ENCODE results near the gene NAA16.
"Not testable (repeated sequence)": the region's sequence is repeated elsewhere in the genome, so short reads cannot be mapped to it uniquely, and the experiment has no call there.

Gene NAA16

DNA sequence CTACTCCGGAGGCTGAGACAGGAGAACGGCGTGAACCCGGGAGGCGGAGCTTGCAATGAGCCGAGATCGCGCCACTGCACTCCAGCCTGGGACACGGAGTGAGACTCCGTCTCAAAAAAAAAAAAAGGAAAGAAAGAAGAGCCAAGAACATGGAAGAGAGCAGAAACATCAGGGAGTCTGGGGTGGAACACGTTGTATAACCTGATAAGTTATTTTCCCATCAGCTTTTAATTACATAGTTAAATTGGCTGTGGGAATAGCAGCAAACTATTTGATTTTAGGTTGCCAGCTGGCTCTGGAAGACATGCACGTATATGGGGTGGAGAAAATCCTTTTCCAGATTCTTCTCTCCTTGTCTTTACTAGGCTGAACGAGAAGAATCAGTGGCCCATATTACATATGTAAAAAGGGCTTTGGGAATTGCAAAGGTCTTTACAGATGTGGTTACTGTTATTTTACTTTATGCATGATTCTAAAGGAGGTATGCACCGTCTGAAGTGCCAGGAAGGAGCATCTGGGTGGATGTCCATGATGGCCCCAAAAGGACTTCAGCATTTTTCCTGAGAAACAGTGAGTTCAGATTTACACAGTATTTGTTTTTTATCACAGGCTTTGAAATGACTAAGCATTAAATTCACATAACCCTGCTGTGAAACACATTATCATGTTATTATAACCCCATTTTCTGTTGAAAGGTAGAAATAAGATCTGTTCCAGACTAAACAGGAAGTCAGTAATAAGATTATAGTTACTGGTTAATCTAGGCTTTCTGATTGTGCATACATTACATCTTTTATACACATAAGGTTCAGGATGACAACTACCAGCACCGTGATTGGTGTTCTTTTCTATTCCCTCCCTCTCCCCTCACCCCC lies 4.6 kb upstream of the NAA16 start:
- DNase-seq, result no peak

DNA sequence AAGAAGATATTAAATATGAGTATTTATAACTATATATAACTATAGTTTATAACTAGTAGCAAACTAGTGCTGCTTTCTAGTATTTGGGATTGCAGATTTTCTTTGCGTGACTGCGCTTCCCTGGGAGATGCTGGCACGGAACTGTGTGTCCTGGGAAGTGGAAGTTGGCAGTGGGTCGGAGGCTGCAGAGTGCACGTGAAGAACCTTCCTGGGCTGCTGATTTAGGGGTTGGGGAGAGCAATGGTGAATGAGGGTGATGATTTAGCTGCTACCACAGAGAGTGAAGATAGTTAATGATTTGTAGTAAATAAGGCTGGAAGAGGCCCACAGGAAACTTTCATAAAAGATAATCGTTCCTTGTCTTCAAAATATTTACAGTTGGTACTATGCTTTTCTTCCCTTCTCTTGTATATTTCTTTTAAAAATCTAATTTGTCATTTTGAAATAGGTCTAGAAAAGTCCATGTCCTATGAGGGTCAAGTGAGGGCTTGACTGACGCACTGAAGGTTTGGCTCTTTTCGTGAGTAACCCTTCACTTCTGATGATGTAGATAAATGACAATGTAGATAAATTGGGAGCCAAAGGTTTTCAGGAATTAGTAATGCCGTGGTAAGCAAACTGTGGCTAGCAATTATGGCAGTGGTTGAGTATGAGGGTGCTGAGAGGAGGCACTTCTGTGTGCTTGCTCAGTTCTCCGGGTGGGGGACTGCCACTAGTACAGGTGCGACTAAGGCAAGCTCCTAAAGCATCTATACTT lies 3.0 kb upstream of the NAA16 start:
- DNase-seq, result no peak

DNA sequence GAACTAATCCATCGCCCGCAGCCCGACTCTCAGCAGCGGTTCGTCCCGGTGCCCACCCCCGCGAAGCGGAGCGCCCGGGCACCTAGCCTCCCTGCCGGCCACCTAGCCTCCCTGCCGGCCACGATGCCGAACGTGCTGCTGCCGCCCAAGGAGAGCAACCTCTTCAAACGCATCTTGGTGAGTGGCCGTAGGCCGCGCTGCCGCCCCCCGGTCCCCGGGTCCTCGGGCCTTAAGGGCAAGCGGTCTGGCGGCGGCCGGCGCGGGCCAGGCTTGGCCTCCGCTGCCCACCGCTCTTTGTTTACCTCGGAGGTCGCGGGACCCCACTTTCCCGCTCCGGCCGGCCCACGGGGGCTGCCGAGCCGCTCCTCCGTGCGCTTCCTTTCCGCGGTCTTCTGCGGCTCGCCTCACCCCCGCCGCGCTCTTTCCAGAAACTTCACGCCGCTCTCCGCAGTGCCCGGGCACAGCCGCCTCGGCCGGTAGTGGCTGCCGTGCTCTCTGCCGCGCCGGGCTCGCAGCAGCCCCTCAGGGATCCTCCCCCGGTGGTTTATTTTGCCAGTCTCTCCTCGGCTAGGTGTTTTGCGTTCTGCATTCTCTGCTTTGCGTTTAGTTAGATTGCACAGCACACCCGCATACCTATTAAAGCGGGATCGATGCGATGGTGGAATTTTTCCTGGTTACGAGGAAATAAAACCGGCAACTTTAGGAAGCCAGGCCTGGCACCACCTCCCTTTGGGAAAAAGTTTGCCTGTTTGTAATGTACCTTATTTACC lies 524 bp downstream of the NAA16 start:
- DNase-seq, result peak; percentile 13

DNA sequence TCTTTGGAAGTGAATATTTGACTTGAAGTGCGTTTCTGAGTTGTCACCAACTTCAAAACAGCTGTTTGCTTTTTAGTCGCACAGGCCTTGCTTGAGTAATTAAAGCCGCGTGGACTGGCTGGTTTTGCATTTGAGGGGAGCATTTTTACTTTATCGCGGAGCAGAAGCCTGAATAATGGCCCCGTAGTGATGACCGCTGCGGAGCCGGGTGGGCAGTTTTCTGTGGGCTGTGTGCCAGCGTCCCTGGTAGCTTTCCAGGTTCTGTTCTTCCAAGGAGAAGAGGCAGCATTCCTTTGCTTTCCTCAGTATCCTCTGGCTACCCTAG lies 1.1 kb downstream of the NAA16 start:
- DNase-seq, result peak; percentile 23

DNA sequence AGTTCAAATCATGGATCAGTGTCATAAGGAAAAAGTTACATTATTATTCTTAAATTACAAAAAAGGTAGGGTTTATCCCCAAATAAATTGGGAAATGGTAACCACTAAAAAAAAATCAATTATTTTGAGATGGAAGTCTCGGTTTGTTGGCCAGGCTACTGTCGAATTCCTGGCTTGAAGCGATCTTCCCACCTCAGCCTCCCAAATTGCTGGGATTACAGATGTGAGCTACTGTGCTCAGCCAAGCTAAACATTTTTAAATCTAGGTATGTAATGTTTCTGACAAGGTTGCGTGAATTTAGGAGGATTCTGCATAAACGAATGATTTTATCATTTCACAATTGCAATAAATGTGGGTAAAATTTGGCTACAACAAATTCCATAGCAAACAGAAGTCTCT lies 2.0 kb downstream of the NAA16 start:
- DNase-seq, result no peak

DNA sequence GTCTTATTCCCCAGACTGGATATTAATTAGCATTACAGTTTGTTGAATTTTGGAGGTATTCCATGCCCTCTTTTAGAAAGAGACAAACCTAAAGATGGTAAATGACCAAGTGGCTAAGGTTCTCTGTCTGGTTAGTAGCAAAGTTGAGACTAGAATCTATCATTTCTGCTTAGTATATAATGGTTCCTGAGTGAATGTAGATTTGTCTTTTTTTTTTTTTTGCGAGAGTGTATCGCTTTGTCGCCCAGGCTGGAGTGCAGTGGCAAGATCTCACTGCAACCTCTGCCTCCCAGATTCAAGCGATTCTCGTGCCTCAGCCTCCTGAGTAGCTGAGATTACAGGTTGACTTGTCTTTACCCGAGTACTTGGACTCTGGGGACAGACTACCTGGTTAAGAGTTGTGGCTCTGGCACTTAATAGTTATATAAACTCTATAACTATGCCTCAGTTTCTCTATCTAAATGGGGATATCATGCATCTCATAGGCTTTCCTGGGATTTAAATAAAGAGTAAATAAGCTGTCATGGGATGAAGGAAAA lies 2.7 kb downstream of the NAA16 start:
- DNase-seq, result no peak

DNA sequence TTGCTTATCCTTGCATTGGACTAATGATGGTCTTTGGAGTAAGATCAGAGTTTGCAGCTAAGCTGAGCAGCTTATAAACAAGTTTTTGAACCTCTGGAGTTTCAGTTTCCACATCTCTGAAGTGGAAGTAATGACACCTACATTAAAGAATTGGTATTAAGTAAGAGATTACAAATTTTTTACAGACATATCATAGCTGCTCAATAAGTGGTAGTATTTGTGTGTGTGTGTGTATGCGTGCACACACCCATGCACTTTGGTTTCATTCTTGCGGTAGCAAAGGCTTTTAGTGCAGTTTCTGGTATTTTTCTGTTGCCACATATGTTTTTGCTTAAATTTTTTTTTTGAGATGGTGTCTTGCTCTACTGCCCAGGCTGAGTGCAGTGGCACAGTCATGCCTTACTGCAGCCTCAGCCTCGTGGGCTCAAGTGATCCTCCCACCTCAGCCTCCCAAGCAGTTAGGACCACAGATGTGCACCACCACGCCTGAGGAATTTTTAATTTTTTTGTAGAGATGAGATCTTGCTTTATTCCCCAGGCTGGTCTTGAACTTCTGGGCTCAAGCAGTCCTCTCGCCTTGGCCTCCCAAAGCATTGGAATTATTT lies 4.5 kb downstream of the NAA16 start:
- no peak for DNase-seq

DNA sequence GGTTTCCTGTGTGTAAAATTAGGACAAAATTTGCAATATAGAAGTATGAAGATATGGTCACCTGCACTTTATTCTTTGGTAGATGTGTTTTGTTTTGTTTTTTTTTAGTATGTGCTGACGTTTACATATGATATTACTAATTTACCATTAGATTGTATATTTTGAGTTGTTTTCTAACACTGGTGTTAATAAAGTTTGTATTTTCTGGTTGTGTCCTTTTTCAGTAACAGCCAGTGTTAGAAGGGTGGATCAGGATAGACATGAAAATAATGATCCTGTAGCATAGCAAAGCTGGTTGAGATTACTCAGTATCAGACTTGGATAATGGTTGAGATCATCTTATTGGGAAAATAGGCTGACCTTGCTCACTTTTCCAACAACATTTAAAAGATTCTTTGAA lies 6.2 kb downstream of the NAA16 start:
- no peak for DNase-seq

DNA sequence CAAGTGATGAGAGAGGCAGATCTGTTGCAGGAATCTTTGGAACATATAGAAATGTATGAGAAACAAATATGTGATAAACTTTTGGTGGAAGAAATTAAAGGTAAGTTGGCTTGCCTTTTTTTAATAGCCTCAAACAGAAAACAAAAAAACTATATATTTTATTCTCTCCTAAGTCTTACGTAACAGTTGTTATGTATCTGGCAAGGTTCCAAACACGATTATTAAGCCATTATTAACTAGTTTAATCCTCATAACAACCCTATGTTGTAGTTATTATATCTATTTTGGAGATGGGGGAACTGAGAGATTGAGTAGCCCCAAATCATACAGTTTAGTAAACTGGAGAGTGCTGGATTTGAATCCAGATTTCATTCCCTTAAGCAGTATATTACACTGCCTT lies 14.7 kb downstream of the NAA16 start:
- no peak for DNase-seq

DNA sequence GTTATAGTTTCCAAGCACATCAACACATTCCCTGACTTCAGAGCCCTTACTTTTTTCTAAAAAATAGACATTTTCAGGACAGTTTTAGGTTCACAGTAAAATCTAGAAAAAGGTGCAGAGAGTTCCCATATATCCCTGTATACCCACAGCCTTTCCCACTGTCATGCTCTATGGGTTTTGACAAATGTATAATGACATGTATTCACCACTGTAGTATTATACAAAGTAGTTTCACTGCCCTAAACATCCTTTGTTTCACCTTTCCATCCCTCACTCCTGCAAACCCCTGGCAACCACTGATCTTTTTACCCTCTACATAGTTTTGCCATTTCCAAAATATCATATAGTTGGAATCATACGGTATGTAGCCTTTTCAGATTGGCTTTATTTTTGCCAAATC lies 15.6 kb downstream of the NAA16 start:
- DNase-seq, result no peak

DNA sequence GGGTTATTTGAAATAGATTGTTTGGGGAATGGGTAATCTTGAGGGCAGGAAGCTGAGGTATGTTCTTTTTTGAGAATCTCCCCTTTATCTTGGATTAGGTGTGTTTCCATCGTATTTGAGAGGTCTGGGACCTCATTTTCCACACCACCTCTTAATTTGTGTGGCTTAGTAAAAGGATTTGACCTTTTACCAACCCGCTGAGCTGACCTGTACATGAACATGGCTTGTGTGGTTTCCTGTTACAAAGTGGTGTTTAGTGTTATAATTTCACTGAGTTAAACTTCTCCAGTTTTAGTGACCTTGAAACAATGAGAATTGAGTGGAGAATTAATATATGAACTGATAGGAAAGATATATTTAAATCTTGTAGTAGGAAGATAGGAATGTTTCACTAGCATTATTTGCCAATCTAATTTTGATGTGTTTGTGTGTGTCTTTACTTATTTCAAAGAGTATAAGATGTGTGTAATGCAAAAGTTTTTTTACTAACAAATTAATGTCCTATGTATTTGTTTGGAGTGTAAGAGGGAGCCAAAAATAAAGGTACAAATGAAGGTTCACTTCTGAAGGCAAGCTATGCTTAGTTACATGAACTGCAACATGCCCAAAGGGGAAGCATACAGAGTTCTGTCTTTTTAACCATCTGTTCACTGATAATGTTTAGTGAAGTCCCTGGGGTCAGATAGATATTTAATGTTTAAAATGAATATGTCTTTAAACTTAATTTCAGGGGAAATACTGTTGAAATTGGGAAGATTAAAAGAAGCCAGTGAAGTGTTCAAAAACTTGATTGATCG lies 17.1 kb downstream of the NAA16 start:
- DNase-seq, result no peak

DNA sequence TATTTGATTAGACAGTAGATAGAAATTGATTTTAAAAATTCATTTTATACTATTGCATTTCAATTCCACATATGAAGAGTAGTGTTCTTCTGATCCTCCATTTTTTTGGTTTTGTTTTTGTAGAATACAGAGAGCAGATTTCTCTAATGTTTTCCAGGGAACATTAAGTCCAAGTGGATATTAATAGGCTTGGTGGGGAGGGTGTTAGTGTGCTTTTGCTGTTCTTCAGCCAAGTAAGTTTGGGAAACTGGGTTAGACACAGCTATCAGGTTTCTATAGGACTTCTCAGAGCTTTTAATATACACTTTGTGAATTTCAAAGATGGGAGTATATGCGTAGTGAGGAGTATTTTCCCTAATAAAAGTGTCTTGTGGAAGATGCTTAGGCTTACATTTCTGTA lies 21.8 kb downstream of the NAA16 start:
- no peak for DNase-seq

DNA sequence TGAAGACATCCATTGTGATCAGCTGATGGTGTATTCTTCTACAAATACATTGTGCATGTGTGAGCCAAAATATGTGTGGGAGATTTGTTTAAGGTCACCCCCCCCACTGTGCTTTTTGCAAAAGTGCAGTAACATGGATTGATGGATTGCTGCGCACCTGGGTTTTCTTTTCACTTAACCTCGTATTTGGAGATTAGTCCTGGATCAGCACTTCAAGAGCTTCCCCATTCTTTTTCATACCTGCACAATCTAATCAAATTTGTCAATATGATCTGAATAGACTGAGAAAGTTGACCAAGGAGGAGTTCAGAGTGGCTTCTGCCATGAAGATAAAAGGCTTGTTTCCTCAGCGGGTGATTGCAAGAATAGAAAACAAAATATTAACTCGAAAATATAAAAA lies 23.7 kb downstream of the NAA16 start:
- DNase-seq, result no peak

DNA sequence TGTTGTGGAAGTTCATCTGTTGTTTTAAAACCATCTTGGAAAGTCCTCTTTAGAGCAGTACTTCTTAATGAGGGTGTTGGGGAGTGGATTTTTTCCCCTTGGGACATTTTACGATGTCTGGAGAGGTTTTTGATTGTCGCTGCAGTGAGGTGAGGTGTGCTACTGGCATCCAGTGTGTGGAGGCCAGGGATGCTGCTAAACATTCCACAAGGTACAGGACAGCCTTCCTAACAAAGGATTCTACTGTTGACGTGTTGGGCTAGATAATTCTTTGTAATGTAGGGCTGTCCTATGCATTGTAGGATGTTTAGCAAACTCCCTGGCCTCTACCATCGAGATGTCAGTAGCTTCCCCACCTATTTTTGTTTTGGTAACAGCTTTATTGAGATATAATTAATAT lies 33.3 kb downstream of the NAA16 start:
- no peak for DNase-seq

DNA sequence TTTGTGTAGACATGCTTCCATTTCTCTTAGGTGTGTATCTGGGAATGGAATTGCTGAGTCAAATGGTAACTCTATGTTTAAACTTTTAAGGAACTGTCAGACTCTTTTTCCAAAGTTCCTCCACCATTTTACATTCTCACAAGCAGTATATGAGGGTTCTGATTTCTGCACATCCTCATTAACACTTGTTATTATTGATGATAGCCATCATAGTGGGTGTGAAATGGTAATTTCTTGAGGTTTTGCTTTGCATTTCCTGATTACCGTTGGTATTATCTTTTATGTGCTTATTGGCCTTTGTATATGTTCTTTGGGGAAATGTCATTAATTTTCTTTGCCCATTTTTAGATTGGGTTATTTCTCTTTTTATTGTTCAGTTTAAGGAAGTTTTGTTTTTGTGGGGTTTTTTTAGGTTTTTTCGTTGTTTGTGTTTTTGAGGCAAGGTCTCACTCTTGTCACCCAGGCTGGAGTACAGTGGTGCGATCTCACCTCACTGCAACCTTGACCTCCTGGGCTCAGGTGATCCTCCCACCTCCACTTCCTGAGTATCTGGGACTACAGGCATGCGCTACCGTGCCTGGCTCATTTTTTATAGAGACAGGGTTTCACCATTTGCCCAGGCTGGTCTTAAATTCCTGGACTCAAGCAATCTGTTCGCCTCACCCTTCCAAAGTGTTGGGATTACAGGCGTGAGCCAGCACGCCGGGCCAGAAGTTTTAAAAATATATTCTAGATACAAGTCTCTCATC lies 34.3 kb downstream of the NAA16 start:
- DNase-seq, result no peak

DNA sequence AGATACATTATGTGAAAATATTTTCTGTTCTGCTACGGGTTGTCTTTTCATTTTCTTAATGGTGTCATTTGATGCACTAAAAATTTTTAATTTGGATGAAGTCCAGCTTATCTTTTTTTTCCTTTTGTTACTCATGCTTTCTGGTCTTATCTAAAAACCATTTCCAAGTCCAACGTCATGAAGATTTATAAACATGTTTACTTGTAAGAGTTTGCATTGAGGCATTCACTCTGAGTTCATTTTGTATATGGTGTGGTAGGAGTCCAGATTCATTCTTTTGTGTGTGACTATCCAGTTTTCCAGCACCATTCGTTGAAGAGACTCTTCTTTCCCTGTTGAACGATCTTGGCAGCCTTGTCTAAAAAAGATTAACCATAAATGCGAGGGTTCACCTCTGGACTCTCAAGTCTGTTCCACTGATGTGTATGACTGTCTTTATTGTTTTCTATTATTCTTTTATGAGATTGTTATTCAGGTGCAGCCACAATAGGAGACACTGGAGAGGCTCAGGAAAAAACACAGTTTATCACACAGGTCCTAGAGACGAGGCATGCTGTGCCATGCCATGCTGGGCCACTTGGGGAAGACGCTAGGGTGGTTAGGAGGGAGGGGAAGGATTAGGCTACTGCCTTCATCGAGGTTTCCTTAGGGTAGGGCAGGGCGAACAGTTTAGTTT lies 35.0 kb downstream of the NAA16 start:
- no peak for DNase-seq

DNA sequence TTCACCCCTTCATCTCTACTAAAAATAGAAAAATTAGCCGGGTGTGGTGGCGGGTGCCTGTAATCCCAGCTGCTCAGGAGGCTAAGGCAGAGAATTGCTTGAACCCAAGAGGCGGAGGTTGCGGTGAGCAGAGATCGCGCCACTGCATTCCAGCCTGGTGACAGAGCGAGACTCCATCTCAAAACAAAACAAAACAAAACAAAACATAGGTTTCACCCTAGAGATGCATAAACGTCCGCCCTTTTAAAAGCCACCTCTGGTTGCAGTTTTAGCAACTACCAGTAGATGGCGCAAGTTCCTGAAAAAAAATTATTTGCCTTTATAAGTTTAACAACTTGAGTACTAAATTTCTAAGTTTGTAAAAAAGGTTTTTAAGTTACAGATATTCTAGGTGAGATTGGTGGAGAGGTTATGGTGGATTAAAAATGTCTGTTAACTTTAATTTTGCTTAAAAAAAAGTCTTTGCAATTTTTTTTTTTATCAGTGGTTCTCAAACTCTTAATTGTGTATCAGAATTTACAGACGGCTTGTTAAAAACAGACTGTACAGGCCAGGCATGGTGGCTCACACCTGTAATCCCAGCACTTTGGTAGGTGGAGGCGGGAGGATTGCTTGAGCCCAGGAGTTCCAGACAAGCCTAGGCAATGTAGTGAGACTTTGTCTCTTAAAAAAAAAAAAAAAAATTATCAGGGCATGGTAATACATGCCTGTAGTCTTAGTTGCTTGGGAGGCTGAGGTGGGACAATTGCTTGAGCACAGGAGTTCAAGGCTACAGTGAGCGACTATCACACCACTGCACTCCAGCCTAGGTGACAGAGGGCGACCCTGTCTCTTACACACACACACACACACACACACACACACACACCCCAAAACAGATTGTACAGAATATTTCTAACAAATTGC lies 42.1 kb downstream of the NAA16 start:
- DNase-seq, result peak; percentile 16

DNA sequence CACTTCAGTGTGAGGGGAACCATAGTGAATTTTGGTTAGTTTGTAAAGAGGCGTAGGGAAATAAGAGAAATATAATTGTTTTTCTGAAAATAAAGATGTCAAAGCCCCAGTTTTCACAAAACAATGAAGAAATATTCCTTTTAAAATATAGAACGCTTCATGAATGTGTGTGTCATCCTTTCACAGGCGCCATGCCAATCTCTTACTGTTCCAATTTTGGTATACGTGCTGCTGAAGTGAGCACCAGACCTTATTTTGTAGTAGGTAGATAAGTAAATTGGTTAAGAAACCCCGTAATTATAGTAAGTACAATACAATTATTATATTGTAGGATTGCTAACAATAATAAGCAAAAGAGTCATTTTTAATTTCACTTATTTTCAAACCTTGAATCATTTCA lies 43.3 kb downstream of the NAA16 start:
- no peak for DNase-seq

DNA sequence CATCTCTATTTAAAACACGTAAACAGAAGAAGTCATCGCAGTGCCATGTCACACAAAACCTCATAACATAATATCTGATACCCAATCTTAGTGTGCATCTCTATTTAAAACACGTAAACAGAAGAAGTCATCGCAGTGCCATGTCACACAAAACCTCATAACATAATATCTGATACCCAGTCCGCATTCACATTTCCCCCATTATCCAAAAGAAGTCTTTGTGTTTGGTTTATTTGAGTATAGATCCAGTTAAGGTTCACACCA lies 45.2 kb downstream of the NAA16 start:
- DNase-seq, result not testable (repeated sequence)

DNA sequence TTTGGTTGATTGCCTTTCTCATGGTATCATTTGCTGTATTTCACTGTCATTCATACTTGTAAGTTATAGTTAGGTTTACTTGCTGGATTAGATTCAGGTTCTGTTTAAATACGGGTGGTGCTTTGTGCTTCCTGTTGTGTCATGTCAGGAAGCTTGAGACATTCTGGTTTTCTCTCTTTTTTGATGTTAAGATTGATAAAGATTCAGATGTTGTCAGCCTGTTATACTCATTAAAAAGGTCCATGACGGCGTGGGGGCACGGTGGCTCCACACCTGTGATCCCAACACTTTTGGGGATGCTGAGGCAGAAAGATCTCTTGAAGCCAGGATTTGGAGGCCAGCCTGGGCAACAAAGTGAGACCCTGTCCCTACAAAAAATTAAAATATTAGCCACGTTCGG lies 45.7 kb downstream of the NAA16 start:
- DNase-seq, result peak; percentile 90

All from GF-D8 (cell line).